SK-N-MC (cell line): ENCODE results near the gene KCTD16.

Experiments used
- EZH2 ChIP-seq: fragments of 200-600 bp; sonication (generic); IDR thresholded peaks from one replicate; pipeline ENCODE4 v1.6.1; 2017; ENCODE audit warnings: antibody characterized with exemption
- POLR2AphosphoS5 ChIP-seq: IDR thresholded peaks from 2 replicates; pipeline ENCODE4 v1.6.1; 2012; ENCODE audit warnings: mild to moderate bottlenecking, low read depth, low read length, borderline replicate concordance

DNA sequence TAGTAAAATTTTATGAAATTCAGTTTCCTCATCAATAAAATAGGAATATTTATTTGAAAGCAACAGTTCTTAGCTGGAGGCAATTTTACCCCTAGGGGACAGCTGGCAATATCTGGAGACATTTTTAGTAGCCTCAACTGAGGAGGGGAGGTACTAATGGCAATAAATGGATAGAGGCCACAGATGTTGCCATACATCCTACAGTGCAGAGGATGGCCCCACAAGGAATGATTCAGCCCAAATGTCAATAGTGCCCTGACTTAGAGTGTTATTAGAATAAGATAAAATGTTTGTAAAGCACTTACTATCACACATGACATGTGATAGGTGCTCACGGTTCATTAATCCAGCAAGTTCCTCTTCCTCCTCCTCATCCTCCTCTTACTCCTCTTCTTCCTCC lies 293.6 kb downstream of the KCTD16 start:
- TF ChIP-seq EZH2 (no peak), POLR2AphosphoS5 (no peak)
